GM18868 (cell line): ENCODE measurements around the gene KDM2A.
A peak's percentile ranks its signal among the peaks of the same experiment; 100 is the strongest.
"Not testable (repeated sequence)": the region's sequence is repeated elsewhere in the genome, so short reads cannot be mapped to it uniquely, and the experiment has no call there.

Experiments
- ATAC-seq: cut with Tn5 transposase; IDR thresholded peaks from one replicate; pipeline ENCODE4 v1.9.1; 2021; ENCODE audit warnings: mild to moderate bottlenecking, moderate library complexity; ENCODE audit not compliant: unreplicated experiment

The KDM2A gene

GRCh38 chr11:67117672-67118180 lies 1.3 kb upstream of the KDM2A start:
- ATAC-seq: peak; percentile 2

- ATAC-seq: peak; percentile 9
These were observed 789 bp upstream of the KDM2A start for GRCh38 chr11:67118181-67118766.

DNA sequence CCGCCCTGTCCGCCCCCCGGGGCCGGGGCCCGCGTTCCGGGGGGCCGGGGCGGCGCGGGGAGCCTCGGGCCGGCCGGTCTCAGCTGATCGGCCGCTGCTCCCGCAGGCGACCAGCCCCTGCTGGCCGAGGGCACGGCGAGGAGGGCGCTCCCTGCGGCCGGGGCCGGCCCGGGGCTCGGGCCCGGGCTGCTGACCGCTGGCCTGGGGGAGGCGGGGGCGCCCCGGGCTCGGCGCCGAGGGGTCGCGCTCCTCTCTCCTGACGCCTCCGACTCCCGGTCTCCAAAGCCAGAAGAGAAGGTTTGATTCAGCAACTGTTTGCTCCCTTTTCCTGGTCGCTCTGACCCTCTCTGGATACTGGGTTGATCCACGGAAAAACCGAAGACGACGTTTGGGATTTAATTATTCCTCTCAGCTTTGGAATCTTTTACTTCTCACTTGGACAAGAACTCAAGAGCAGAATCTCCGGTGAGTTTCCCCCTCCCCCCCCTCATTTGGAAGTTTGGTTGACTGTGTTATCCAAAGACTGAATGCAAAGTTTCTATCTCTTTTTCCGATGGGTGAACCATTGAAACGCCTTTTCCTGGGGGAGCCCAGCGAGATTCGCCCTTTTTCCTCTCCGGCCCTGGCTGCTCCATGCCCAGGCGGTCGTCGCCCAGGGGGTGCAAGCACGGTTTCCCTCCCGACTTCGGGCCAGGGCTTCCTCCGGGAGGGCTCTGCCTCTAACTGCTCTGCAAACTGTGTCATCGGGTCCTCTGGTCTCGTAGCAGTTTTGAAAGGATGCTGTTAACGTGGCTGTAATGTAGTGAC lies 725 bp downstream of the KDM2A start:
- ATAC-seq: peak; percentile 1

DNA sequence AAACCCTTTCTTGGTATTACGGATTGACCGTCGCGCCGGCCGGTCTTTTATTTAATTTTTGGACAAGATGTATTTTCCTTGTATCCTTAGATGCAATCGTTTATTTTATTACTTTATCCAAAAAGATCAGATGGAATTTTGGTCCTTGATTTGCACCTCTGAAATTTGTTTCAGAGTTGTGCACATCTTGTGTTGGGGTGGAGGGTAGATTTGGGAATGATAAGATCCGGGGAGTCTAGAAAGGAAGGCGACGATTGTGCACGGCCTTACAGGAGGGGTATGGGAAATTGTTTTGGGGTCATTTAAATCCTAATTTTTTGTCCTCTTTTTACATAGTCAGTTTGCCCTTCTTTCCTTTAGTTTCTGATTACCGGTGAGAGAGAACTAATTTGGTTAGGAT lies 1.4 kb downstream of the KDM2A start:
- ATAC-seq: no peak

- ATAC-seq: no peak
These were observed 2.0 kb downstream of the KDM2A start for GRCh38 chr11:67120881-67121710.

GRCh38 chr11:67123801-67124200 lies 4.7 kb downstream of the KDM2A start:
- not testable (repeated sequence) for ATAC-seq

DNA sequence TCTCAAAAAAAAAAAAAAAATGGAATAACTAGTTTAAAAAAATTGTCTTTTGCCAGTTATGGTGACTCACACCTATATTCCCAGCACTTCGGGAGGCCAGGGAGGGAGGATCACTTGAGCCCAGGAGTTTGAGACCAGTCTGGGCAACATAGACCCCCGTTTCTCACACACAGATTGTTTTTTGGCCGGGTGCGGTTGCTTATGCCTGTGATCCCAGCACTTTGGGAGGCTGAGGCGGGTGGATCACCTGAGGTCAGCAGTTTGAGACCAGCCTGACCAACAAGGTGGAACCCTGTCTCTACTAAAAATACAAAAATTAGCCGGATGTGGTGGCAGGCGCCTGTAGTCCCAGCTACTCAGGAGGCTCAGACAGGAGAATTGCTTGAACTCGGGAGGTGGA lies 7.2 kb downstream of the KDM2A start:
- not testable (repeated sequence) for ATAC-seq

GRCh38 chr11:67126986-67127385 lies 7.9 kb downstream of the KDM2A start:
- no peak for ATAC-seq

DNA sequence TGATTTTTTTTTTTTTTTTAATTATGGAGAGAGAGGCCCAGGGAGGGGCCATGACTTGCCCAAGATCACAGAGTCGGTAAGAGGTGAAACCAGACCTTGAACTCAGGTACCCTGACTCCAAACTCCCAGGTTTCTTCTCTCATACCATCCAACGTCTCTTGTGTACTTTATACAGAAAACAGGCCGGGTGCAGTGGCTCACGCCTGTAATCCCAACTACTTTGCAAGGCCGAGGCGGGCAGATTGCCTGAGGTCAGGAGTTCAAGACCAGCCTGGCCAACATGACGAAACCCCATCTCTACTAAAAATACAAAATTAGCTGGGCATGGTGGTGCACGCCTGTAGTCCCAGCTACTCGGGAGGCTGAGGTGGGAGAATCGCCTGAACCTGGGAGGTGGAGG lies 11.8 kb downstream of the KDM2A start:
- ATAC-seq: not testable (repeated sequence)

DNA sequence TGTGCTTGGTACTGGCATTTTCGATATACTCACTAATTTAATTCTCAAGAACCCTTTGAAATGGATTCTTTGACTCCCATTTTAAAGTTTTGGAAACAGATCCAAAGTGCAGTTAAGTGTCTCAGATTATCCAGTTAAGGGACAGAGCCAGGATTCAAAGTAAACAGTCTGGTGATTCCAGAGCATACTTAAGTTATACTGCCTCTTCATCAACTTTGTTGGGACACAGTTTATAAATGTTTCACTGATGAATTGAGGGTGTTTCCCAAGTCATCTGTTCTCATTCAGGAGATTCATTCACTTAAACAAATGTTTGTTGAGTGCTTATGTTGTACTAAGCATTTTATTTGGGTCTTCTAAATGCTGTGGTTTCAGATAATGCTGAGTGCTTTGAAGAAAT lies 17.1 kb downstream of the KDM2A start:
- no peak for ATAC-seq

DNA sequence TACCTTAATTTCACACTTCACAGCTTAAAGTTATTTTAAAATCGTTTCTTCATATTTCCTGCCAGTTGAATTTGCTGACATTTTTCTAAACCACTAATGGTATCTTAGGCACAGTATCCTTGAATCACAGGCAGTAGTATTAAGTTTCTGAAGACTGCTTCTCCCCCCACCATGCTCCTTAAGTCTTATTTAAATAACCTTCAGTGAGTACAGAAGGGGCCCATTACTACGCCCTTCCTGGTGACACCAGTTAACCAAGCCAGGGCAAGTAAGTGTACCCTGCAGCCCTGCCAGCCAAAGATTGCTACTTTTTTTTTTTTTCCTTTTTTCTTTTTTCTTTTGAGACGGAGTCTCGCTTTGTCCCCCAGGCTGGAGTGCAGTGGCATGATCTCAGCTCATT lies 19.9 kb downstream of the KDM2A start:
- ATAC-seq: no peak

GRCh38 chr11:67146516-67147226 lies 27.6 kb downstream of the KDM2A start:
- no peak for ATAC-seq

DNA sequence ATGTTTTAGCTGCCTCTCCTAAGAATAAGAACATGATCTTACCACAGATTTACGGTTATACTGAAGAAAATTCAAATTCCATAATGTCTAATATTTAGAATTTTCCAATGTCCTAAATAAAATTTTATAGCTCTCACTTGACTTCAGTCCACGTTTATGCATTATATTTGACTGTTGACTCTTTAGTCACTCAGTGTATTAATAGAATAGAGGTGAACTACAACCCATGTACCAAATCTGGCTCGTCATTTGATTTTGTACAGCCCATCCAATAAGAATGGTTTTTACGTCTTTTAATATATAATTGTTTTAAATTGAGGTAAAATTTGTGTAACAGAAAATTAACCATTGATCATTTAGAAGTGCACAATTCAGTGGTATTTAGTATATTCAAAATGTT lies 34.9 kb downstream of the KDM2A start:
- no peak for ATAC-seq

- no peak for ATAC-seq
These were observed 35.7 kb downstream of the KDM2A start for GRCh38 chr11:67154726-67155125.

- ATAC-seq: no peak
These were observed 38.6 kb downstream of the KDM2A start for GRCh38 chr11:67157691-67158090.

- no peak for ATAC-seq
These were observed 39.2 kb downstream of the KDM2A start for GRCh38 chr11:67158221-67158620.

GRCh38 chr11:67160045-67160444 lies 41.0 kb downstream of the KDM2A start:
- ATAC-seq: no peak

GRCh38 chr11:67160872-67161783 lies 42.1 kb downstream of the KDM2A start:
- ATAC-seq: no peak

- no peak for ATAC-seq
These were observed 43.9 kb downstream of the KDM2A start for GRCh38 chr11:67163006-67163405.

- no peak for ATAC-seq
These were observed 46.6 kb downstream of the KDM2A start for GRCh38 chr11:67165623-67166022.
